GM21381 (cell line): ENCODE results near the gene IFRD1.
"Not testable (repeated sequence)": the region's sequence is repeated elsewhere in the genome, so short reads cannot be mapped to it uniquely, and the experiment has no call there.

Source experiments
- ATAC-seq: cut with Tn5 transposase; IDR thresholded peaks from one replicate; pipeline ENCODE4 v1.9.1; 2021; ENCODE audit warnings: mild to moderate bottlenecking, moderate library complexity; ENCODE audit not compliant: unreplicated experiment

IFRD1 gene

DNA sequence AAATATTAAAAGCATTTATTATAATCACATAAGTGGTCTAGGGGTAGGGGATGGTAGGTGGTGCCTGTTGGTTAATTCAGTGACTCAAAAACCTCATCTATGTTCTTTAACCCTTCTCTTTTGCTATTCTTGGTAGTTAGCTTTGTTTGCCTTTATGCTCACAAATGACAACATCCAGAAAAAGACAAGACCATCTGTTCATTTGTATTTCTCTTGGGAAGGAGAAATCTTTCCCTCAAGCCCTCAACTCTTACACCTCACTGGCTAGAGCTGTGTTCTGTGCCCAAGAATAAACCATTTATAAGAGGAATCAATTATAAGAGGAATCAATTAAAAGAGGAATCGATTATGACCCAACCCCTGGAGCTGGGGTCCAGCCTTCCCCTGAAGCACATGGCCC lies 10.8 kb upstream of the IFRD1 start:
- ATAC-seq = no peak

DNA sequence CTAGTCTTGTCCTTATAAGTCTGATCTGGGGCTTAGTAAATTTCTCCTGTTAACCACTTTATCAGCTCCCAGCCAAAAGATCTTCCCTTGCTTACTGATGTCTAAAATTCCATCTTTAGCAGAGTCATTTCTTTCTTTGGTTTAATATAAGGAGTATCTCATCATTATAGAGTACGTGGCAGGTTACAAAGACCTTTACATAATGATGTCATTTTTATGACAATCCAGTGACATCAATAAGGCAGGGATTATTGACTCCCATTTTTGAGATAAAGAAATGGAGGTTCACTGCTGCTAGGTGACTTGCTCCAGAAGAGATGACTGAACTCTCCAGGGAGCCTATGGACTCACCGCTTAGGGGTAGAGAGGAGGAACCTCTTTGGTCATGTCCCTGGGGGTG lies 8.1 kb upstream of the IFRD1 start:
- ATAC-seq = no peak

DNA sequence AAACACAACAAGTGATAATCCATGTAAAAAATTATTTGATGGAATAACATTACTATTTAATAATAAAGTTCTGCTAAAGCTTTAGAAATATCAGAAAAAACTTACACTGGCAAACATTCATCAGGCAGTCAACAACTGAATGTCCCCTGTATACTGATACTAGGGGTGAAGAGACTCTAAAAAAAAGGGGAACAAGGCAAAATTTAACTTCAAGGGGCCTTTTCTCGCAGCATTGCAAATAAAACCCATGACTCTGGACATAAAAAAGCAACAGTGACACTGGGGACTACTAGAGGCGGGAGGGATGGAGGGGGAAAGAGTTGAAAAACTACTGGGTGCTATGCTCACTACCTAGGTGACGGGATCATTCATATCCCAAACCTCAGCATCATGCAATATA lies 5.8 kb upstream of the IFRD1 start:
- no peak for ATAC-seq

GRCh38 chr7:112446431-112446830 lies 3.8 kb upstream of the IFRD1 start:
- ATAC-seq = no peak

DNA sequence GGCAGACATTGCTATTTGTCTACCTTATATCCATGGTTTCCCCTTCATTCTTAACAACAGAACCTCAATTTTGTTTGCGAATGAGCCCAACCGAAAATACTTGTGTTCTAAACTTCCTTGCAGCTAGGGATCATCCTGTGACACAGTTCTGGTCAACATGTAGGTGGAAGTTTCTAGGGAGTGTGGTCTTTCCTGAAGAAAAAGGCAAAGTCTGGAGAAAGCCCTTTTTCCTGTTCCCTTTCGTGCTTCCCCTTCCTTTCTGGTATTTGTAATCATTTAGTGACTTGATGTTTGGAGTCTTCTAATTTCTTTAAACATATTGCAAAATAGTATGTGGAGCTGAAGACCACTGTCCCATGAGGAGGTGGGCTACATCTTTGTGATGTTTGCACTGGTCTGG lies 2.9 kb upstream of the IFRD1 start:
- ATAC-seq = no peak

- ATAC-seq = no peak
Observed at GRCh38 chr7:112448381-112448780, 1.9 kb upstream of the IFRD1 start.

DNA sequence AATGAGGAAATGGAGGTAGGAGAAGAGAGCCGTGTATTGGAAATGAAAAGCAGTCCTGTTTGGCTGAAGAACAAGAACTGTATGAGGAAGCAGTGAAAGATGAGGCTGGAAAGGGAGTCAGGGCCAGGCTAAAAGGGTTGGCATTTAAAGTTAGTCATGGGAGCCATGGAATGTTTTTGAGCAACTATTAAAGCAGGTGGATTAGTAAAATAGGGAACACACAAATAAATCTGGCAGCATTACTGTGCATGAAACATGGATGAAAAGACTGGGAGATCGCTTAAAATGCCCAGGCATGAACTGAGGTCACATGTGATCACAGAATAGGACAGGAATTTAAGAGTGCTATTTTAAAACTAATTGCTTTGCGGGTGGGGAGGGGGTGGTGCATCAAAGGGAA lies 1.4 kb upstream of the IFRD1 start:
- no peak for ATAC-seq

DNA sequence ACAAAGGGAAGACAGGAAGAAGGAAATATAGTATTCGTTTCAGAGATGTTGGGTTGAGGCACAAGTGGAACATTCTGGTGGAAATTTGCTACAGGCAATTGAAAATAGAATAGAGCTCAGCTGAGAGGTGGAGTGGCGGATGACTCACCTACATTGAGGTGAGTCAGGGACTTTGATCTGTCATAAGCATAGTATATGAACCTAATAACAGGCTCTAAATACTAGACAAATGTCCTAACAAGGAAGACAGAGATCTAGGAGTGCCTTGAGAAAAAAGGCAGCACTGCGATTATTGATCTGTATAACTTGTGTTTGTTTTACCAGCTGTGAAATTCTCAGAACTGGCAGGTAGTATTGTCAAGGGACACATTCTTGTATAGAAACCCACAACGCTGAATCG lies 907 bp upstream of the IFRD1 start:
- ATAC-seq = no peak

DNA sequence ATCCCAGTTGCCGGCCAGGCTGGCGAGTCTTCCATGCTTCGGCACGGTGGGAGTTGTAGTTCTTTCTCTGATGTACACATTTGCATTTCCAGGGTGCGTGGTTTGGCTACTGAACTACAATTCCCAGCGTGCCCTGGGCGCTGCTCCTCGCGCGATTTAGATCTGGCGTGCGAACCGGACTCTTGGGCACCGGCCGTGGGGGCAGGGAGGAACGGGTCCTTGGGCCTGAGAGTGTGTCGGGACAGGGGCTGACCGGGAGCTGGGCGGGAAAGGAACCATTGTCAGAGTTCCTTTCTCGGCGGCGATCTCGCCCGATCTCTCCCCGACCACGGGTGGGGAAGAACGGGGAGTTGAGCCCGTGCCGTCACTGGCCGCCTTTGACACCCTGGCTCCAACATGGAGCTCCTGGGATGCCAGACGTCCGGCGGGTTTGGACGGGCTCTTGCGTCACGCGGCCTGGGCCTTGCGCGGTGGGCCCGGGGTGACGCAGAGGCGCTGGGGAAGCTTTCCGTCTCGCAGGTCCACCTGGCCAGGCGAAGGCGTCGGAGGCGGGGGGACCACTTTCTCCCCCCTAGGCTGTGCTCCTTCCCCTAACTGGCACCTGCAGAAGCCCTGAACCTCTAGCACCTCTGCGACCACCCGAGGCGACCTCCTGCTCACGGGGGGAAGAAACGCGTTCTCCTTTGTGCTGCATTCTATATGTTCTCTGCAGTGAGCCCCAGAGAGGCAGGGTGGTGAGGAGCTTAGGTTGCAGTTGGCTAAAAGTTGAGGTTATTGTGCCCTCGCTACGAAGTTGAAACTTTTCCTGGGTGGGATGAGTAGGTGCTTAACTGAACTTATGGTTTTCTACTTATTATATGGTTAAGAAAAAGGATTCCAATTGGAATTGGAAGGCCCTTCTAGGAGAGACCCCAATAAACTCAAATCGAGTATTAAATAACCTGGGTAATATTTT lies 824 bp downstream of the IFRD1 start:
- ATAC-seq = peak; percentile 77

DNA sequence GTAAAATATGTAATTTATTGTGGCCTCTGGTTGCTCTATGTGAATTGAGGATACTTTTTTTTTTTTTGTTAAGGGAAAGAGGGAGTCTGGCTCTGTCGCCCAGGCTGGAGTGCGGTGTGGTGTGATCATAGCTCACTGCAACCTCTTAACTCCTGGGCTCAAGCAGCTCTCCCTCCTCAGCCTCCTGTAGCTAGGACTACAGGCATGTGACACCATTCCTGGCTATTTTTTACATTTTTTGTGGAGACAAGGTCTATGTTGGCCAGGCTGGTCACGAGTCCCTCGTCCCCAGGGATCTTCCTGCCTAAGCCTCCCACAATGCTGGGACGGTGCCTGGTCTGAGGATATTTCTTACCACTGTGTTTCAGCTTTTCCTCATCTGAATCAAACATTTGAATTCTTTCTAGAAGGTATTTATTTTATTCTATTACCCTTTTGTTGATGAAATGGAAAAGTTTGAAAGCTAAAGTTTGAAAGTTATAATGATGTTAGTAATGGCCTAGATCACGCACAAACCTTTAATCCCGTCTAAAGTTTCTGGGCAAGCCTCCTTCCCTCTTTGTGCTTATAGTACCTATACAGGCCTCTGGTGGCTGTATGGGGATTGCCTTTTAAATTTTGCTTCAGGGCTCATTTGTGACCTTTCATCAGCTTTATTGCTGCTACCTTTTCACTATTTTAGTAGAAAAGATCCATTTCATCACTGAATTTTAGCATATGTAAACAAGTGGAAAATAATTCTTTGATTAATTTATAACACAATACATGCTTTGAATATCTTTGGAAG lies 2.0 kb downstream of the IFRD1 start:
- ATAC-seq = no peak

DNA sequence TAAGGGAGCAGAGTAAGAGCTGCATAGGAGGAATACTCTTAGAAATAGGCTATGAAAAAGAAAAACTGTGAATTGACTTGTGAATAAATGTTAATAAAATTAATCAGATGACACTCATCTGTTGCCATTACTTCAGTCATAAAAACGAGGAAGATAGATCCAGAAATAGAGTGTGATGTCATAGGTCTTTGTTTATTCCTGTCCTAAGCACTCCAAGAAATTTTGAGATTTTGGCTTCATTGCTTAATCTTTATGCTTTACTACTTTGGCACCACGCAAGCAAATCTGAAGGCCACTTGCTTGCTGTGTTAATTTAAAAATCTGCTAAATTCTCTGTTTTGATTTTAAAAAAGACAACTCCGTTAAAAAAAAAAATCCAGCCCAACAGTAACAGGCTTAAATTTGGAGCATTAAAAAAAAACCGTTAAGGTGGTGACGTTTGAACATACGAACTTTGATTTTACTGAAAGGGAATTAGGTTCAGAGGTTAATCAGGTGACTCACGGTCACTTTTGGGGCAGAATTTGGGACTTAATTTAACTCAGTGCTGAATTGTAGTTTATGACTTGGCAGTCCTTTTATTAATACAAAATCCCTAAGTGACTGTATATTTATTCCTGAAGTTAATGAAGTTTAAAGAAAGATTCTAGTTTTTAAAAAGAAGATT lies 3.4 kb downstream of the IFRD1 start:
- no peak for ATAC-seq

DNA sequence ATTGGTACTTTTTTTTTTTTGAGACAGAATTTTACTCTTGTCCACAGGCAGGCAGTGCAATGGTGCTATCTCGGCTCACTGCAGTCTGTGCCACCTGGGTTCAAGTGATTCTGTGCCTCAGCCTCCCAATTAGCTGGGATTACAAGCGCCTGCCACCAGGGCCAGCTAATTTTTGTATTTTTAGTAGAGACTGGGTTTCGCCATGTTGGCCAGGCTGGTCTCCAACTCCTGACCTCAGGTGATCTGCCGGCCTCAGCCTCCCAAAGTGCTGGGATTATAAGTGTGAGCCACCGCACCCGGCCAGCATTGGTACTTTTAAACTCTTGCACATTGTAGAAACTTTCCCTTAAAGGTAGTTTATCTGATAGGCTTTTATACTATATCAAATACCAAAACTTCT lies 3.9 kb downstream of the IFRD1 start:
- ATAC-seq = not testable (repeated sequence)

DNA sequence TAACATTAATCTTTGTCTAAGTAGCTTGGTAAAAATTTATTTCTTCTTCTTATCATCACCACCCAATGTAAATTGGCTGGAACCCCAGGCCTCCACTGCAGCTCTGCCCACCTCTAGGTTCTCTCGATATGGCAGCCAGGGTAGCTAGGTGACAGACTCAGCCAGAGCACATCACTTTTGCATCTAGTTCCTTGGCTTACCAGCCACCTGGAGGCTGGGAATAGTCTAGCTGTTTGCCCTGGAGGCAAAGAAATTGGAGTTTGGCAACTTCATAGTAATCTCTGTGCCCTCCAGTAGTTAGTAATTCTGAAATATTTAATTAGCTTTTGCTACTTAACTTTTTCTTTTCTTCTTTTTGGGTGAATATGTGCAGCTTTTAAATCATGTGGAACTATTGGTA lies 9.4 kb downstream of the IFRD1 start:
- no peak for ATAC-seq

- ATAC-seq = no peak
Observed at GRCh38 chr7:112462236-112462635, 12.0 kb downstream of the IFRD1 start.

- ATAC-seq = no peak
Observed at GRCh38 chr7:112467867-112468266, 17.6 kb downstream of the IFRD1 start.

DNA sequence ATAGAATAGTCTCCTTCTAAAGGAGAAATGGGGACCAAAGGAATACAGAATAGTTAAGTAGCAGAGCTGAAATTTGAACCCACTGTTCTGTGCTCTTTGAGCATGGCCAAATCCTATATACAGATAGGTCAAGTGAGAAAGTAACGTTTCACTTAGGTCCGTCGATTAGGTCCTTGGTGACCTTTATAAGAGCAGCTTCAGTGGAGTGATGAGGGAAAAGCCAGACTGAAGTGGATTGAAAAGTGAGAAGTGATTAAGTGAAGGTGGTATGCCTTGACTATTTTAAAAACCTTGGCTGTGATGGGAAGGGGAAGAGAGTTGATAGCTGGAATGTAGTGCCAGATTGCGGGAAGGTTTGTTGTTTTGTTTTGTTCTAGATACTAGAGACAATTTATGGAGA lies 19.9 kb downstream of the IFRD1 start:
- ATAC-seq = no peak

DNA sequence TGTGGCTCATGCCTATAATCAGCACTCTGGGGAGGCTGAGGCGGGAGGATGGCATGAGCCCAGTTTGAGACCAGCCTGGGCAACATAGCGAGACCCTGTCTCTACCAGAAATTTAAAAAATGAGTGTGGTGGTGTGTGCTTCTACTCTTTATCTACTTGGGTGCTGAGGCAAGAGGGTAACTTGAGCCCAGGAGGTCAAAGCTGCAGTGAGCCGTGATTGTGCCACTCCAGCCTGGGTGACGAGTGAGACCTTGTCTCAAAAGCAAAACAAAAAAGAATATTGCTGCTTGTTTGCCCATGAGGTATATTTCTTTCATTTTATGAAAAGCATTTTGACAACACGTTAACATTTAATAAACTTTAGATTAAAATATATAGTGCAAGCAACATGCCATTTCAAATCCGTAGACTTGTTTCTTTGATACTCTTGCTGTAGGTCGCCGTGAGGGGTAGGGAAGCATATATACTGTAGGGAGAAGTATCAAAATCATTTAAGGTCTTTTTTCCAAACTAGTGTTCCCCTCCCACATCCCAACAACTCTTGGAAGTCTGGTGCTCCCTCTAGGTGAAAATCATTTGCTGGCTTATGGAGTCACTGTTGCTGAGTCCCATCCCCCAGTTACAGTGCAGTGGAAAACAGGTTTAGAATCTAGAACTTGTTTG lies 26.3 kb downstream of the IFRD1 start:
- no peak for ATAC-seq

DNA sequence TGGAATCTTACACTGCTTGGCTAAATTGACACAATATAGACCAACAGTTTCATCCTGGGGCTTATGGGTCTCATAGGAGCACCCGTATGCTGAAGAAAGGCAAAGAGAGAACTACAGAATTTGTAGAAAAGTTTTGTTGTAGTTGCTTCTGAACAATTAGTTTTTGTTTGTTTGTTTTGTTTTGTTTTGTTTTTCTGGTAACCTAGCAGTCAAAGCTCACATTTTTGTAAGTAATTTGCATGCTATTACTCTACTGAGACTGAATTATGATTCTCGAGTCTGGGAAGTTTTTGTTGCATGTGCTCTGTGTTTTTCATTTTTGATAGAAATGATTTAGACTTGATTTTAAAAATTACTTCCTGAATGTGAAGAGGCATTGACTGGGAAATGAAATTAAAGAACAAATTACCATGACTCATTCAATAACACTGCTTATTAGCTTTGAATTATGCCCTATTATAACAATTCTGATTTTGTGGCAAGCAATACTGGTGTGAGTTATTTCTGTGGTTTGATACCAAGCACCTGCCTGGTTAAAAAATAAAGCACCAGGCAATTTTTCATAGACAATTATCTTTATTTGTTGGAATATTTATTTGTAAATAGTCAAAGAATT lies 31.0 kb downstream of the IFRD1 start:
- ATAC-seq = no peak

DNA sequence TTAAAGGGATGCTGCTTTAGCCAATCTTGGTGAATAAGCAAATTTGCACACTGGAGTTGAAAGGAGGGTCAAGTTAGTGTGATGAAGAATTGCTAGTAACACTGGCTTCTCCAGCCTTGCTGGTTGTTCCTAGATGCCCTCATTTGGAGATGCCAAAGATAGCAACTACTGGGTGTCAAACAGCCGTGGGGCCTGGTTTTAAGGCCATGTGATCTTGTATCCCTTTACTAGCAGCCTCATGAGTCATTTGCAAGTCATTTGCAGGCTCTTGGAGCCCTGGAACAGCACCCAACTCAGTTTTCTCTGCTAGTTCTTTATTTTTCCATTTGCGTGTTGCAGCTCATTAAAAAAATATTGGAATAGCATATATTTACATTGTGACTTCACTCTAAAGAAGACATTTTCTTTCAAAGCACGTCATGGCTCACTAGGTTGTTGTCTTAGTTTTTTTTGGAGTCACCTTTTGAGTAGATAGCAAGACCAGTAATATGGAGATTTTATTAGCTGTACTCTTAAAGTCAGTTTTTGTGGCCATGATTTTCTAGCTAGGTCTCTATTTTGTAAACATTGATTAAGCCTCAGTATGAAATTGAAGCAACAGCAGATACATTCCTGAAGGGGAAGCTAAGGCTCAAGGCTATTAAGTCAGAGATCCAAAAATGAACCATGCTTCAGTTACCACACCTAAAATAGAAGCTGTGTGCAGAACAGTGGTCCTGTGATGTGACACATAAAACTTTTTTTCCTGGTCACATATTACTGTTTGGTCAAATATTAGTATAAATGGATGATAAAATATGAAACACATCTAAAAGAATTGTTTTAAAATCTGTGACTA lies 31.8 kb downstream of the IFRD1 start:
- no peak for ATAC-seq
